Measurements from ENCODE around the gene KIAA0232. TPM values are rescaled to one million over a fixed set of nuclear protein-coding genes. Genes with fewer than 3 reads are reported as not detected.

KIAA0232 gene
- total and polyA plus RNA-seq, 4 donors = 7.9 to 38.8 (median 20.6) TPM

- Histone ChIP-seq H3K36me3 (ENCODE audit: control insufficient read depth in 1 of 2, insufficient read depth in 2 of 2, low read length in 1 of 2) (no peaks in the 10 kb centered on the region), H3K4me1 (ENCODE audit: control insufficient read depth in 1 of 2, insufficient read depth in 2 of 2, low read length in 2 of 2) (peaks cover 0 to 2% of the 10 kb centered on the region in 2 donors), H3K9me3 (ENCODE audit: control insufficient read depth, low read length) (no peaks in the 10 kb centered on the region), H3K27me3 (ENCODE audit: control insufficient read depth in 1 of 2, insufficient read depth in 2 of 2, low read length in 1 of 2) (no peaks in the 10 kb centered on the region), H3K27ac (ENCODE audit: low read depth in 1 of 2, low read length in 2 of 2) (peak overlapping the region; percentile 49 to 92), H3K4me3 (ENCODE audit: low read length in 2 of 2) (no peak overlapping the region)
- DNase-seq = peak in 1 of 2 donors; percentile 21
- 46 to 49% methylated on average over 7 of the region's 7 CpGs for WGBS, 2 donors
- ATAC-seq (ENCODE audit: low FRiP score) = no peak
- intact Hi-C loops (cut with DNase I) = loop anchor here in 1 of 2 donors (5.0 kb wide), 1 partner anchor 38 kb away; no protein-coding TSS in a partner anchor
These were observed 11.8 kb upstream of the KIAA0232 start for GRCh38 chr4:6770581-6771228.

GRCh38 chr4:6771229-6771671 is 11.3 kb upstream of the KIAA0232 start:
- DNase-seq = peak; percentile 93 to 96

DNA sequence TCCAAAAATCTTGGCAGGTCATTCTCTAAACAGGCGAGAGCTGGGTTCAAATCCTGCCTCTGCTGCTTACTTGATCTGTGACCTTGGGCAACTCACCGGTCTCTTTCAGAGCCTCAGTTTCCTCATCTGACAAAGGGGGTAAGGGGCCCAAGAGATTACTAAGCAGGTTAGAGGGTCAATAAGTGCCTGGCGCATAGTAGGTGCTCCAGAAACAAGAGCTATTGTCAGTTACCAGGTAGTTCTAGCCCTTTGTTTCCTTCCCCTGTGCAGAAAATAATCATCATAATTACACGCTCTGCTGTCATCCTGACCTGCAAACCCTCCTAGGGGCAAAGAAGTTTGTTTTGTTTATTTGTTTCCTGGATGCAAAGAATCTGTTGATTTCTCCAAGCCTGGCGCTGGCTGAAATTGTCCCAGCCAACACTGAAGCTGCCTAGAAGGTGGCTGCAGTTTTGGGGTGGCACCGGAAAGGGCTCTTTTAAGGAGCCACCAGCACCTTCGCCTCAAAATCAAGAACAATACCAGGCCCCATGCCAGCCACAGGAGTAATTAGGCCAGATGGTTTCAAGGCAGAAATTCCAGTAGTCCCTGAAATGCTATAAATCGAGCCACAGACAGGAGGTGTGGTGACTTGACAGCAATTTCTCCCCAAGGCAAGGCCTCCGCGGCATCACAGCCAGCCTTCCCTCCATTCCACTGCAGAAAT is 10.2 kb upstream of the KIAA0232 start:
- no peak for ATAC-seq (ENCODE audit: low FRiP score)
- DNase-seq = no peak
- H3K9me3 ChIP-seq (ENCODE audit: control insufficient read depth, low read length) = no peaks in the 10 kb centered on the region
- intact Hi-C loops (cut with DNase I) = loop anchor here in 1 of 2 donors (5.0 kb wide), 1 partner anchor 40 kb away; no protein-coding TSS in a partner anchor
- peaks cover 0 to 2% of the 10 kb centered on the region in 2 donors for H3K4me1 ChIP-seq (ENCODE audit: control insufficient read depth in 1 of 2, insufficient read depth in 2 of 2, low read length in 2 of 2)
- 74 to 75% methylated on average over 10 of the region's 10 CpGs for WGBS, 2 donors
- H3K27me3 ChIP-seq (ENCODE audit: control insufficient read depth in 1 of 2, insufficient read depth in 2 of 2, low read length in 1 of 2) = no peaks in the 10 kb centered on the region
- H3K4me3 ChIP-seq (ENCODE audit: low read length in 2 of 2) = no peak overlapping the region
- peak overlapping the region in 1 of 2 donors; percentile 73 for H3K27ac ChIP-seq (ENCODE audit: low read depth in 1 of 2, low read length in 2 of 2)
- no peaks in the 10 kb centered on the region for H3K36me3 ChIP-seq (ENCODE audit: control insufficient read depth in 1 of 2, insufficient read depth in 2 of 2, low read length in 1 of 2)

More at GRCh38 chr4:6771229-6771671, 11.3 kb upstream of the KIAA0232 start:
- no peaks in the 10 kb centered on the region for H3K36me3 ChIP-seq (ENCODE audit: control insufficient read depth in 1 of 2, insufficient read depth in 2 of 2, low read length in 1 of 2)
- H3K27ac ChIP-seq (ENCODE audit: low read depth in 1 of 2, low read length in 2 of 2) = peak overlapping the region; percentile 29 to 92
- H3K27me3 ChIP-seq (ENCODE audit: control insufficient read depth in 1 of 2, insufficient read depth in 2 of 2, low read length in 1 of 2) = no peaks in the 10 kb centered on the region
- intact Hi-C loops (cut with DNase I) = loop anchor here in 1 of 2 donors (5.0 kb wide), 1 partner anchor 39 kb away; no protein-coding TSS in a partner anchor
- H3K9me3 ChIP-seq (ENCODE audit: control insufficient read depth, low read length) = no peaks in the 10 kb centered on the region
- ATAC-seq (ENCODE audit: low FRiP score) = peak; percentile 91
- H3K4me1 ChIP-seq (ENCODE audit: control insufficient read depth in 1 of 2, insufficient read depth in 2 of 2, low read length in 2 of 2) = peaks cover 0 to 2% of the 10 kb centered on the region in 2 donors
- 6 to 9% methylated on average over 8 of the region's 8 CpGs for WGBS, 2 donors
- no peak overlapping the region for H3K4me3 ChIP-seq (ENCODE audit: low read length in 2 of 2)

DNA sequence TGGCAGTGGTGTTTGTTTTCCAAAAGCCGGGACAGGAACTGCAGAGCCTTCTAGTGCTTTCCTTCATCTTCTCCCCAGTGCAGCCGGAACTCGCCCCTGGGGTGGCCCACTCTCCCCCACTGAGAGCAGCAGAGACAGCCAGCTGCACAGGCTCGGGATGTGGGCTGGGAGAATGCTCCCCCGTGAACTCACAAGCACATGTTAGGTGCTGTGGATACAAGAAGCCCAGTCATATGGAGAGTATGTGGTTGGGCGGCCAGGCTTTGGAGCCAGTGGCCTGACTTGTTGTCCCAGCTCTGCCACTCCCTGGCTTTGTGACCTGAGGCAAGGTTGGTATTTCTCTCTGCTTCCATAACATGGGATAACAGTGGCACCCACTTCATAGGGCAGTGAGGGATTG is 9.4 kb upstream of the KIAA0232 start:
- Histone ChIP-seq H3K9me3 (ENCODE audit: control insufficient read depth, low read length) (no peaks in the 10 kb centered on the region), H3K36me3 (ENCODE audit: control insufficient read depth in 1 of 2, insufficient read depth in 2 of 2, low read length in 1 of 2) (no peaks in the 10 kb centered on the region), H3K27me3 (ENCODE audit: control insufficient read depth in 1 of 2, insufficient read depth in 2 of 2, low read length in 1 of 2) (no peaks in the 10 kb centered on the region), H3K4me1 (ENCODE audit: control insufficient read depth in 1 of 2, insufficient read depth in 2 of 2, low read length in 2 of 2) (peaks cover 0 to 2% of the 10 kb centered on the region in 2 donors), H3K27ac (ENCODE audit: low read depth in 1 of 2, low read length in 2 of 2) (no peak overlapping the region), H3K4me3 (ENCODE audit: low read length in 2 of 2) (no peak overlapping the region)
- intact Hi-C loops (cut with DNase I) = loop anchor here in 1 of 2 donors (5.0 kb wide), 1 partner anchor 41 kb away; no protein-coding TSS in a partner anchor
- 55 to 57% methylated on average over 6 of the region's 6 CpGs for whole genome bisulfite sequencing, 2 donors
- DNase-seq (peak in 1 of 2 donors; percentile 75), ATAC-seq (ENCODE audit: low FRiP score) (no peak)

- DNase-seq (no peak), ATAC-seq (ENCODE audit: low FRiP score) (no peak)
- Histone ChIP-seq H3K4me3 (ENCODE audit: low read length in 2 of 2) (no peak overlapping the region), H3K4me1 (ENCODE audit: control insufficient read depth in 1 of 2, insufficient read depth in 2 of 2, low read length in 2 of 2) (peaks cover 0 to 2% of the 10 kb centered on the region in 2 donors), H3K9me3 (ENCODE audit: control insufficient read depth, low read length) (no peaks in the 10 kb centered on the region), H3K27me3 (ENCODE audit: control insufficient read depth in 1 of 2, insufficient read depth in 2 of 2, low read length in 1 of 2) (no peaks in the 10 kb centered on the region), H3K27ac (ENCODE audit: low read depth in 1 of 2, low read length in 2 of 2) (no peak overlapping the region), H3K36me3 (ENCODE audit: control insufficient read depth in 1 of 2, insufficient read depth in 2 of 2, low read length in 1 of 2) (no peaks in the 10 kb centered on the region)
- WGBS, 2 donors = 95 to 96% methylated on average over 16 of the region's 16 CpGs
- intact Hi-C loops (cut with DNase I) = loop anchor here in 1 of 2 donors (5.0 kb wide), 1 partner anchor 42 kb away; no protein-coding TSS in a partner anchor
These were observed 8.6 kb upstream of the KIAA0232 start for GRCh38 chr4:6773616-6774540.

GRCh38 chr4:6775746-6776145 is 6.8 kb upstream of the KIAA0232 start:
- Histone ChIP-seq H3K9me3 (ENCODE audit: control insufficient read depth, low read length) (no peaks in the 10 kb centered on the region), H3K27me3 (ENCODE audit: control insufficient read depth in 1 of 2, insufficient read depth in 2 of 2, low read length in 1 of 2) (no peaks in the 10 kb centered on the region), H3K4me3 (ENCODE audit: low read length in 2 of 2) (no peak overlapping the region), H3K27ac (ENCODE audit: low read depth in 1 of 2, low read length in 2 of 2) (no peak overlapping the region), H3K36me3 (ENCODE audit: control insufficient read depth in 1 of 2, insufficient read depth in 2 of 2, low read length in 1 of 2) (no peaks in the 10 kb centered on the region), H3K4me1 (ENCODE audit: control insufficient read depth in 1 of 2, insufficient read depth in 2 of 2, low read length in 2 of 2) (peaks cover 0 to 2% of the 10 kb centered on the region in 2 donors)
- intact Hi-C loops (cut with DNase I) = loop anchor here in 1 of 2 donors (5.0 kb wide), 1 partner anchor 58 kb away; the partner anchor contains the start of gene BLOC1S4
- DNase-seq = no peak
- no peak for ATAC-seq (ENCODE audit: low FRiP score)
- WGBS, 2 donors = 79 to 81% methylated on average over 7 of the region's 7 CpGs

- no peaks in the 10 kb centered on the region for H3K4me1 ChIP-seq (ENCODE audit: control insufficient read depth in 1 of 2, insufficient read depth in 2 of 2, low read length in 2 of 2)
- WGBS, 2 donors = 81 to 83% methylated on average over 12 of the region's 12 CpGs
- H3K4me3 ChIP-seq (ENCODE audit: low read length in 2 of 2) = no peak overlapping the region
- ATAC-seq (ENCODE audit: low FRiP score) (no peak), DNase-seq (no peak)
- no peaks in the 10 kb centered on the region for H3K9me3 ChIP-seq (ENCODE audit: control insufficient read depth, low read length)
- H3K27me3 ChIP-seq (ENCODE audit: control insufficient read depth in 1 of 2, insufficient read depth in 2 of 2, low read length in 1 of 2) = no peaks in the 10 kb centered on the region
- H3K27ac ChIP-seq (ENCODE audit: low read depth in 1 of 2, low read length in 2 of 2) = no peak overlapping the region
- intact Hi-C loops (cut with DNase I) = loop anchor here in 1 of 2 donors (5.0 kb wide), 1 partner anchor 60 kb away; the partner anchor contains the start of gene BLOC1S4
- no peaks in the 10 kb centered on the region for H3K36me3 ChIP-seq (ENCODE audit: control insufficient read depth in 1 of 2, insufficient read depth in 2 of 2, low read length in 1 of 2)
These were observed 5.4 kb upstream of the KIAA0232 start for GRCh38 chr4:6776920-6777635.

Data from aorta (tissue), 5 donors.